Effector memory CD8-positive, alpha-beta T cell (primary cell): Measurements from ENCODE around the gene MEX3A.
A peak's percentile ranks its signal among the peaks of the same experiment; 100 is the strongest.

ENCODE experiments used
- ATAC-seq: fragments of 150-1000 bp; cut with Tn5 transposase; replicated peaks from 2 replicates; pipeline ENCODE4 v1.10.0; 2021; ENCODE audit warnings: mild to moderate bottlenecking, moderate library complexity
- DNase-seq, 3 experiments: peaks; one replicate each; pipeline ENCODE4 v3.0.0; 2021
- H3K27ac Mint-ChIP-seq, 2 donors: one replicate each; pipeline ENCODE4 v1.8.0; 2022; ENCODE audit warnings: mild to moderate bottlenecking in 2 of 2, mixed read lengths in 2 of 2, moderate library complexity in 2 of 2
- H3K27me3 Mint-ChIP-seq, 2 donors: one replicate each; pipeline ENCODE4 v1.8.0; 2022; ENCODE audit warnings: mixed read lengths in 2 of 2
- H3K36me3 Mint-ChIP-seq: one replicate; pipeline ENCODE4 v1.8.0; 2022; ENCODE audit warnings: mild to moderate bottlenecking, moderate library complexity, mixed read lengths; ENCODE audit not compliant: insufficient read depth
- H3K4me1 Mint-ChIP-seq, 2 donors: one replicate each; pipeline ENCODE4 v1.8.0; 2022; ENCODE audit warnings: low read depth in 2 of 2, mixed read lengths in 2 of 2
- H3K4me3 Mint-ChIP-seq, 2 donors: one replicate each; pipeline ENCODE4 v1.8.0; 2022; ENCODE audit warnings: mild to moderate bottlenecking in 2 of 2, mixed read lengths in 2 of 2, moderate library complexity in 2 of 2
- H3K9me3 Mint-ChIP-seq, 2 donors: one replicate each; pipeline ENCODE4 v1.8.0; 2022; ENCODE audit warnings: mixed read lengths in 2 of 2

The MEX3A gene

GRCh38 chr1:156089704-156090103 lies 7.4 kb upstream of the MEX3A start:
- Mint-ChIP-seq H3K9me3 (no peaks in the 10 kb centered on the region), H3K4me1 (peaks cover 3 to 8% of the 10 kb centered on the region in 2 donors), H3K27me3 (peaks cover 24 to 47% of the 10 kb centered on the region in 2 donors), H3K36me3 (peaks cover 7% of the 10 kb centered on the region), H3K27ac (no peak overlapping the region), H3K4me3 (no peak overlapping the region)
- DNase-seq (no peak), ATAC-seq (no peak)

GRCh38 chr1:156086256-156086662 lies 4.0 kb upstream of the MEX3A start:
- Mint-ChIP-seq H3K27me3 (peaks cover 35 to 64% of the 10 kb centered on the region in 2 donors), H3K4me1 (peaks cover 6 to 8% of the 10 kb centered on the region in 2 donors)
- ATAC-seq: no peak

GRCh38 chr1:156083800-156084790 lies 1.8 kb upstream of the MEX3A start:
- DNase-seq (no peak), ATAC-seq (no peak)
- H3K27me3 Mint-ChIP-seq: peaks cover 46 to 54% of the 10 kb centered on the region in 2 donors
- no peaks in the 10 kb centered on the region for H3K9me3 Mint-ChIP-seq
- no peak overlapping the region for H3K27ac Mint-ChIP-seq
- peak overlapping the region; percentile 80 to 84 for H3K4me3 Mint-ChIP-seq
- H3K36me3 Mint-ChIP-seq: peaks cover 7% of the 10 kb centered on the region
- H3K4me1 Mint-ChIP-seq: peaks cover 0 to 4% of the 10 kb centered on the region in 2 donors

More at GRCh38 chr1:156086256-156086662, 4.0 kb upstream of the MEX3A start:
- DNase-seq: no peak
- H3K4me3 Mint-ChIP-seq: no peak overlapping the region
- peaks cover 7% of the 10 kb centered on the region for H3K36me3 Mint-ChIP-seq
- no peak overlapping the region for H3K27ac Mint-ChIP-seq
- H3K9me3 Mint-ChIP-seq: no peaks in the 10 kb centered on the region

GRCh38 chr1:156081917-156082308 lies 352 bp downstream of the MEX3A start:
- DNase-seq (no peak), ATAC-seq (no peak)
- H3K27me3 Mint-ChIP-seq: peaks cover 38 to 44% of the 10 kb centered on the region in 2 donors
- H3K9me3 Mint-ChIP-seq: no peaks in the 10 kb centered on the region
- no peak overlapping the region for H3K27ac Mint-ChIP-seq
- H3K4me3 Mint-ChIP-seq: peak overlapping the region; percentile 80 to 84
- peaks cover 0 to 4% of the 10 kb centered on the region in 2 donors for H3K4me1 Mint-ChIP-seq
- H3K36me3 Mint-ChIP-seq: peaks cover 3% of the 10 kb centered on the region

- H3K9me3 Mint-ChIP-seq: no peaks in the 10 kb centered on the region
- peaks cover 32 to 40% of the 10 kb centered on the region in 2 donors for H3K27me3 Mint-ChIP-seq
- ATAC-seq: peak; percentile 17
- DNase-seq: no peak
- H3K27ac Mint-ChIP-seq: no peak overlapping the region
- peaks cover 3% of the 10 kb centered on the region for H3K36me3 Mint-ChIP-seq
- H3K4me1 Mint-ChIP-seq: peaks cover 0 to 4% of the 10 kb centered on the region in 2 donors
- H3K4me3 Mint-ChIP-seq: peak overlapping the region; percentile 80 to 84
These were observed 917 bp downstream of the MEX3A start for GRCh38 chr1:156081180-156081916.

GRCh38 chr1:156080863-156081179 lies 1.4 kb downstream of the MEX3A start:
- H3K27ac Mint-ChIP-seq: no peak overlapping the region
- H3K27me3 Mint-ChIP-seq: peaks cover 31 to 34% of the 10 kb centered on the region in 2 donors
- H3K9me3 Mint-ChIP-seq: no peaks in the 10 kb centered on the region
- H3K36me3 Mint-ChIP-seq: peaks cover 3% of the 10 kb centered on the region
- H3K4me3 Mint-ChIP-seq: peak overlapping the region; percentile 80 to 84
- no peak for DNase-seq
- ATAC-seq: no peak
- H3K4me1 Mint-ChIP-seq: peaks cover 0 to 4% of the 10 kb centered on the region in 2 donors

GRCh38 chr1:156080241-156080862 lies 1.9 kb downstream of the MEX3A start:
- Mint-ChIP-seq H3K27ac (no peak overlapping the region), H3K4me1 (peaks cover 0 to 4% of the 10 kb centered on the region in 2 donors), H3K27me3 (peaks cover 30 to 31% of the 10 kb centered on the region in 2 donors), H3K4me3 (no peak overlapping the region), H3K36me3 (peaks cover 2% of the 10 kb centered on the region), H3K9me3 (no peaks in the 10 kb centered on the region)
- ATAC-seq (no peak), DNase-seq (no peak)

GRCh38 chr1:156079762-156080161 lies 2.5 kb downstream of the MEX3A start:
- Mint-ChIP-seq H3K4me3 (no peak overlapping the region), H3K36me3 (no peaks in the 10 kb centered on the region), H3K27me3 (peaks cover 24 to 29% of the 10 kb centered on the region in 2 donors), H3K4me1 (peaks cover 0 to 4% of the 10 kb centered on the region in 2 donors), H3K27ac (peak overlapping the region in 1 of 2 donors; percentile 57), H3K9me3 (no peaks in the 10 kb centered on the region)
- ATAC-seq: no peak
- DNase-seq: no peak

- H3K27ac Mint-ChIP-seq: no peak overlapping the region
- no peaks in the 10 kb centered on the region for H3K9me3 Mint-ChIP-seq
- DNase-seq: no peak
- no peaks in the 10 kb centered on the region for H3K36me3 Mint-ChIP-seq
- H3K27me3 Mint-ChIP-seq: peaks cover 13 to 19% of the 10 kb centered on the region in 2 donors
- peaks cover 0 to 4% of the 10 kb centered on the region in 2 donors for H3K4me1 Mint-ChIP-seq
- no peak for ATAC-seq
- no peak overlapping the region for H3K4me3 Mint-ChIP-seq
These were observed 3.5 kb downstream of the MEX3A start for GRCh38 chr1:156078728-156079127.

GRCh38 chr1:156077430-156077760 lies 4.9 kb downstream of the MEX3A start:
- Mint-ChIP-seq H3K27me3 (peaks cover 6 to 17% of the 10 kb centered on the region in 2 donors), H3K4me3 (no peak overlapping the region), H3K27ac (no peak overlapping the region), H3K9me3 (no peaks in the 10 kb centered on the region), H3K4me1 (peaks cover 0 to 1% of the 10 kb centered on the region in 2 donors), H3K36me3 (no peaks in the 10 kb centered on the region)
- DNase-seq (no peak), ATAC-seq (no peak)

- Mint-ChIP-seq H3K4me1 (peaks cover 0 to 1% of the 10 kb centered on the region in 2 donors), H3K27ac (no peak overlapping the region), H3K27me3 (peaks cover 6 to 17% of the 10 kb centered on the region in 2 donors), H3K9me3 (no peaks in the 10 kb centered on the region), H3K36me3 (no peaks in the 10 kb centered on the region), H3K4me3 (no peak overlapping the region)
- no peak for DNase-seq
- ATAC-seq: peak; percentile 22
These were observed 5.4 kb downstream of the MEX3A start for GRCh38 chr1:156076609-156077429.

- no peaks in the 10 kb centered on the region for H3K4me1 Mint-ChIP-seq
- no peaks in the 10 kb centered on the region for H3K9me3 Mint-ChIP-seq
- H3K27me3 Mint-ChIP-seq: peaks cover 2 to 13% of the 10 kb centered on the region in 2 donors
- ATAC-seq: no peak
- no peak for DNase-seq
- H3K4me3 Mint-ChIP-seq: no peak overlapping the region
- no peaks in the 10 kb centered on the region for H3K36me3 Mint-ChIP-seq
- H3K27ac Mint-ChIP-seq: no peak overlapping the region
These were observed 6.5 kb downstream of the MEX3A start for GRCh38 chr1:156075775-156076204.
